ENCODE measurements around the gene EHBP1L1. TPM values are rescaled to one million over a fixed set of nuclear protein-coding genes. Genes with fewer than 3 reads are reported as not detected.

Gene EHBP1L1
- total and polyA plus RNA-seq, 2 of the 13 experiments (the other 11 are each of a cell fraction or from before 2014, with no cell fraction given): 8.3 to 10.6 TPM

GRCh38 chr11:65546217-65546958 lies 29.5 kb upstream of the EHBP1L1 start (continued):
- TF ChIP-seq TRIM22 (IDR thresholded peaks at IDR 0.05) (no peak), PPARG (CRISPR knock-in tag; conservative IDR thresholded peaks at IDR 0.05) (0 out of 2 replicates have a peak, but pooled peaks have one; percentile 19), ATF3 (CRISPR knock-in tag; IDR thresholded peaks at IDR 0.05) (no peak; the same call in 1 of the 2 replicates), ZBED4 (CRISPR knock-in tag; IDR thresholded peaks at IDR 0.05; ENCODE audit: borderline replicate concordance) (no peak), ZSCAN9 (CRISPR knock-in tag; IDR thresholded peaks at IDR 0.05; ENCODE audit: borderline replicate concordance) (no peak), NCOA2 (CRISPR knock-in tag; IDR thresholded peaks at IDR 0.05) (no peak; the same call in 1 of the 2 replicates), ZNF430 (CRISPR knock-in tag; IDR thresholded peaks at IDR 0.05) (no peak), SMYD3 (CRISPR knock-in tag; IDR thresholded peaks at IDR 0.05) (no peak), ZNF275 (CRISPR knock-in tag; IDR thresholded peaks at IDR 0.05; ENCODE audit: borderline replicate concordance) (no peak), PCBP1 (IDR thresholded peaks at IDR 0.05; ENCODE audit: borderline replicate concordance, low read depth, low read length) (no peak), HDAC1 (CRISPR knock-in tag; IDR thresholded peaks at IDR 0.05) (peak; percentile 81; the same call in 1 of the 2 replicates), ZHX1 (CRISPR knock-in tag; IDR thresholded peaks at IDR 0.05; ENCODE audit: low read depth) (no peak), ZNF468 (CRISPR knock-in tag; IDR thresholded peaks at IDR 0.05) (no peak), GATAD1 (CRISPR knock-in tag; IDR thresholded peaks at IDR 0.05) (peak; percentile 70), ZNF652 (CRISPR knock-in tag; IDR thresholded peaks at IDR 0.05; ENCODE audit: borderline replicate concordance, low read depth) (no peak), ZSCAN25 (CRISPR knock-in tag; IDR thresholded peaks at IDR 0.05) (peak; percentile 54; the same call in 1 of the 2 replicates), TBL1XR1 (IDR thresholded peaks at IDR 0.05; ENCODE audit: borderline replicate concordance, low read length, partially characterized antibody) (no peak), PREB (CRISPR knock-in tag; IDR thresholded peaks at IDR 0.05) (no peak)

All from HepG2 (cell line).